ENCODE measurements around the gene SVBP. TPM values are rescaled to one million over a fixed set of nuclear protein-coding genes. Genes with fewer than 3 reads are reported as not detected.

SVBP gene
- total RNA-seq, 1 donor, result 17.0 TPM

DNA sequence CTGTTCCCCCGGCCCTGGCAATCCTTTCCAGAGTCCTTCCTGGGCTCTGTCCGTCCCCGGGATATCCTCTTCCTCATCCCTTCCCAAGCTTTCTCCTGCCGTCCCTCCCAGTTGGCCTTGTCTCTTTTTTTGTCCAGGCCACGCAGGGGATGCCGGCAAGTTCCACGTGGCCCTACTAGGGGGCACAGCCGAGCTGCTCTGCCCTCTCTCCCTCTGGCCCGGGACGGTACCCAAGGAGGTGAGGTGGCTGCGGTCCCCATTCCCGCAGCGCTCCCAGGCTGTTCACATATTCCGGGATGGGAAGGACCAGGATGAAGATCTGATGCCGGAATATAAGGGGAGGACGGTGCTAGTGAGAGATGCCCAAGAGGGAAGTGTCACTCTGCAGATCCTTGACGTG, 13.4 kb upstream of the SVBP start:
- no peak overlapping the region for H3K4me3 ChIP-seq (ENCODE audit: insufficient read depth, low read length)
- no peak for DNase-seq (ENCODE audit: insufficient read length, low spot score, missing footprints)
- no peaks in the 10 kb centered on the region for H3K9me3 ChIP-seq (ENCODE audit: low read depth, low read length)
- H2AFZ ChIP-seq (ENCODE audit: low read length), result no peak overlapping the region
- no peak overlapping the region for H3K27ac ChIP-seq (ENCODE audit: low read depth, low read length)
- TF ChIP-seq, protein P1, sequence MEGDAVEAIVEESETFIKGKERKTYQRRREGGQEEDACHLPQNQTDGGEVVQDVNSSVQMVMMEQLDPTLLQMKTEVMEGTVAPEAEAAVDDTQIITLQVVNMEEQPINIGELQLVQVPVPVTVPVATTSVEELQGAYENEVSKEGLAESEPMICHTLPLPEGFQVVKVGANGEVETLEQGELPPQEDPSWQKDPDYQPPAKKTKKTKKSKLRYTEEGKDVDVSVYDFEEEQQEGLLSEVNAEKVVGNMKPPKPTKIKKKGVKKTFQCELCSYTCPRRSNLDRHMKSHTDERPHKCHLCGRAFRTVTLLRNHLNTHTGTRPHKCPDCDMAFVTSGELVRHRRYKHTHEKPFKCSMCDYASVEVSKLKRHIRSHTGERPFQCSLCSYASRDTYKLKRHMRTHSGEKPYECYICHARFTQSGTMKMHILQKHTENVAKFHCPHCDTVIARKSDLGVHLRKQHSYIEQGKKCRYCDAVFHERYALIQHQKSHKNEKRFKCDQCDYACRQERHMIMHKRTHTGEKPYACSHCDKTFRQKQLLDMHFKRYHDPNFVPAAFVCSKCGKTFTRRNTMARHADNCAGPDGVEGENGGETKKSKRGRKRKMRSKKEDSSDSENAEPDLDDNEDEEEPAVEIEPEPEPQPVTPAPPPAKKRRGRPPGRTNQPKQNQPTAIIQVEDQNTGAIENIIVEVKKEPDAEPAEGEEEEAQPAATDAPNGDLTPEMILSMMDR (IDR thresholded peaks at IDR 0.05; ENCODE audit: extremely low read depth, low read depth, low read length), result no peak
- H4K20me1 ChIP-seq (ENCODE audit: insufficient read depth, low read length), result no peaks in the 10 kb centered on the region
- H3K79me2 ChIP-seq (ENCODE audit: insufficient read depth, low read length), result no peaks in the 10 kb centered on the region
- H3K4me1 ChIP-seq (ENCODE audit: insufficient read depth, low read length), result no peaks in the 10 kb centered on the region
- no peaks in the 10 kb centered on the region for H3K27me3 ChIP-seq (ENCODE audit: insufficient read depth, low read length)
- peaks cover 14% of the 10 kb centered on the region for H3K36me3 ChIP-seq (ENCODE audit: insufficient read depth, low read length)
- no peak overlapping the region for H3K4me2 ChIP-seq (ENCODE audit: insufficient read depth, low read length)

DNA sequence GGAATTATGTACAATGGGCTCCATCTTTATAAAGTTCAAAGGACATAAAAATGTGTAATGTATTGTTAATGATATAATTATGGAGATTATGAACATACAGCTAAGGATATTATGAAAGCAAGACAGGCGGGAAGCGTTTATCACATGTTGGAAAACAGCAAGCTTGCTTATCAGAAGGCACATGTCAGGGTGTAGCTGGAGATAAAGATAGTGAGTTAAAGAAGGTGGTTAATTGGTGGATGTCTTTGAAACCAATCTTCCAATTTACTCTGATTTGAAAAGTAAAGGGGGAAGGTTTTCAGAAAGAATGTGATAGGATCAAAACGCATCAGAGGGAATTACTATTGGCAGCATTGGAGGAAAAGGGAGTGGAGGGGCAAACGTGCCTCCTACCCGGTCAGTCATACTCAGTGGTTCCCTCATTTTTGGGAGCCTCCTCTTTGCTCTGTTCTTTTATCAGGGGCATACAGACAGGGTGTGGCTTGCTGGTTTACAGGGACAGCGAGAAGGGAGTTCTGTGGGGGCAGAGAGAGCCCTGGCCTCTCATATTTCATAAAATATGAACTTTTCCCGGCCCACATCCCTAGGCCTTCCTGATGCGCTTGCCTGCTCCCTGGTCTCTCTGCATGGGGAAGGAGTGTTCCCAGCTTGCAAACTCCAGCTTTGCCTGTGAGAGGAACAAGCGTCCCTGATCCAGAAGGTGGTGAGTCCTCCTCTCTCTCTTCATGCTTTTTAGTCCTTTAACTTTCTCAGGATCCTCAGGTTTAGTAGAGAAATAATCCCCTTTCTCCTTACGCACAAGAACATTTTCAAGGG, 8.0 kb upstream of the SVBP start:
- DNase-seq (ENCODE audit: insufficient read length, low spot score, missing footprints), result no peak

DNA sequence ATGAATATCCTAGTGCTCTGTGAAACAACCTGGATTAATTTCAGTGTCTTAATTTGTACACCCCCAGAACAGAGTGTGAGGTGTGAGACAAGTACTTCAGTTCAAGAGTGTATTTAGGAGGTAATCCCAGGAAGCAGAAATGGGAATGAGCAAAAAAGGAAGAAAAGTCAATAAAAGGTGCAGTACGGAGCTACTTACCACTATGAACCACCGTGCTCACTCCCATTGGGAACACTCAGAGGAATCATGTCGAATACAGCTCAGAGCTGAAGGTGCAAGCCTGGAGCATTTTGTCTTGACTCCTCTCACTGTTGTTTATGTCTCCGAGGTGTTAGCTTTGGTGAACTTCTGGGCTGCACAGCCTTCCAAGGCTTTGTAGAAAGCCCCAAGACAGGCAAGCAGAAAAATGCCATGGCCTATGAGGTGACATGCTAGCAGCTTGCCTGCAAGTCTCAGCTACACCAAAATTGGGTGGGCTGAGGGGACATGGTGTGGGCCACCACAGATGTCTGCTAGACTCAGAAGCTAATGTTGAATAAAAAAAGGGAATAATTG, 7.4 kb upstream of the SVBP start:
- Histone ChIP-seq H3K36me3 (ENCODE audit: insufficient read depth, low read length) (peaks cover 6% of the 10 kb centered on the region), H3K27ac (ENCODE audit: low read depth, low read length) (no peak overlapping the region), H3K4me1 (ENCODE audit: insufficient read depth, low read length) (peaks cover 3% of the 10 kb centered on the region), H3K4me3 (ENCODE audit: insufficient read depth, low read length) (no peak overlapping the region), H3K27me3 (ENCODE audit: insufficient read depth, low read length) (no peaks in the 10 kb centered on the region), H2AFZ (ENCODE audit: low read length) (no peak overlapping the region), H3K4me2 (ENCODE audit: insufficient read depth, low read length) (no peak overlapping the region), H3K9me3 (ENCODE audit: low read depth, low read length) (no peaks in the 10 kb centered on the region), H4K20me1 (ENCODE audit: insufficient read depth, low read length) (no peaks in the 10 kb centered on the region), H3K79me2 (ENCODE audit: insufficient read depth, low read length) (peaks cover 6% of the 10 kb centered on the region)
- DNase-seq (ENCODE audit: insufficient read length, low spot score, missing footprints), result no peak
- TF ChIP-seq, protein P1 (IDR thresholded peaks at IDR 0.05; ENCODE audit: extremely low read depth, low read depth, low read length), result no peak

More for the DNA sequence above, 8.0 kb upstream of the SVBP start:
- peaks cover 6% of the 10 kb centered on the region for H3K36me3 ChIP-seq (ENCODE audit: insufficient read depth, low read length)
- H3K79me2 ChIP-seq (ENCODE audit: insufficient read depth, low read length), result no peaks in the 10 kb centered on the region
- peaks cover 3% of the 10 kb centered on the region for H3K4me1 ChIP-seq (ENCODE audit: insufficient read depth, low read length)
- H3K4me2 ChIP-seq (ENCODE audit: insufficient read depth, low read length), result no peak overlapping the region
- no peak overlapping the region for H3K27ac ChIP-seq (ENCODE audit: low read depth, low read length)
- no peak overlapping the region for H2AFZ ChIP-seq (ENCODE audit: low read length)
- TF ChIP-seq, protein P1 (IDR thresholded peaks at IDR 0.05; ENCODE audit: extremely low read depth, low read depth, low read length), result no peak
- no peak overlapping the region for H3K4me3 ChIP-seq (ENCODE audit: insufficient read depth, low read length)
- H3K27me3 ChIP-seq (ENCODE audit: insufficient read depth, low read length), result no peaks in the 10 kb centered on the region
- no peaks in the 10 kb centered on the region for H3K9me3 ChIP-seq (ENCODE audit: low read depth, low read length)
- H4K20me1 ChIP-seq (ENCODE audit: insufficient read depth, low read length), result no peaks in the 10 kb centered on the region

DNA sequence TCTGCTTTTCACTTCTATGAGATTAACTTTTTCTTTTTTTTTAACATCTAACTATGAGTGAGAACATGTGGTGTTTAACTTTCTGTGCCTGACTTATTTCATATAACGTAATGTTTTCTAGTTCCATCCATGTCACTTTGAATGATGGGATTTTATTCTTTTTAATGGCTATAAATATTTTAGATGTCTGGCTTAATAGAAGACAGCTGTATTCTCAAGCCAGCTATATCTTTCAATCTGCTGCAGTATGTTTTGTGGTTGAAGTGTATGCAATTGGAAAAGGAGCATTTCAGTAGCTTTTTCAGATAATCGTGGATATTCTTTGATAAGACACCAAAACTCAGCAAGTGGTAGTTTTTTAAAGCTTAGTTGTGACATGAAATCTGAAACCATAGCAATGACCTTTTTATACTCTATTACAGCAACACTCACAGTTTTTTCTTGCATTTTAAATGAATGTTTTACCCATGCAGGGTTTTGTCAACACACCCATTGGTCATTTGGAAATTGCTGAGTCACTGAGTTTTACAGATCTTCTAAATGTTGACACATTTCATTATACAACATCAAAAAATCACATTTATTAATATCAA, 5.7 kb upstream of the SVBP start:
- Histone ChIP-seq H3K4me2 (ENCODE audit: insufficient read depth, low read length) (no peak overlapping the region), H3K9me3 (ENCODE audit: low read depth, low read length) (no peaks in the 10 kb centered on the region), H3K4me3 (ENCODE audit: insufficient read depth, low read length) (no peak overlapping the region), H4K20me1 (ENCODE audit: insufficient read depth, low read length) (no peaks in the 10 kb centered on the region), H2AFZ (ENCODE audit: low read length) (no peak overlapping the region), H3K27me3 (ENCODE audit: insufficient read depth, low read length) (no peaks in the 10 kb centered on the region), H3K36me3 (ENCODE audit: insufficient read depth, low read length) (peaks cover 4% of the 10 kb centered on the region), H3K4me1 (ENCODE audit: insufficient read depth, low read length) (peaks cover 5% of the 10 kb centered on the region), H3K79me2 (ENCODE audit: insufficient read depth, low read length) (peaks cover 14% of the 10 kb centered on the region), H3K27ac (ENCODE audit: low read depth, low read length) (no peak overlapping the region)
- TF ChIP-seq, protein P1 (IDR thresholded peaks at IDR 0.05; ENCODE audit: extremely low read depth, low read depth, low read length), result no peak
- DNase-seq (ENCODE audit: insufficient read length, low spot score, missing footprints), result no peak

Data from osteoblast (primary cell).